Activated CD8-positive, alpha-beta memory T cell treated with anti-CD3 and anti-CD28 coated beads, Interleukin-2, amount 50 U/mL, for 24 hours (primary cell): Measurements from ENCODE around the gene C1QTNF12.
"Not testable (repeated sequence)": the region's sequence is repeated elsewhere in the genome, so short reads cannot be mapped to it uniquely, and the experiment has no call there.

ENCODE experiments used
- DNase-seq: peaks from one replicate; pipeline ENCODE4 v3.0.0-alpha.2; 2020; ENCODE audit errors: extremely low read depth

C1QTNF12 gene

GRCh38 chr1:1259540-1259939, 13.0 kb upstream of the C1QTNF12 start:
- DNase-seq, result no peak

- no peak for DNase-seq
These were observed 12.6 kb upstream of the C1QTNF12 start for GRCh38 chr1:1259119-1259488.

GRCh38 chr1:1256956-1257871, 10.7 kb upstream of the C1QTNF12 start:
- DNase-seq, result no peak

GRCh38 chr1:1255611-1256010, 9.1 kb upstream of the C1QTNF12 start:
- DNase-seq, result no peak

- no peak for DNase-seq
These were observed 8.6 kb upstream of the C1QTNF12 start for GRCh38 chr1:1255078-1255477.

- DNase-seq, result no peak
These were observed 8.1 kb upstream of the C1QTNF12 start for GRCh38 chr1:1254667-1254998.

- no peak for DNase-seq
These were observed 7.6 kb upstream of the C1QTNF12 start for GRCh38 chr1:1253972-1254666.

GRCh38 chr1:1253314-1253713, 6.8 kb upstream of the C1QTNF12 start:
- DNase-seq, result no peak

GRCh38 chr1:1250786-1251284, 4.3 kb upstream of the C1QTNF12 start:
- peak; percentile 24 for DNase-seq

GRCh38 chr1:1248009-1248913, 1.7 kb upstream of the C1QTNF12 start:
- not testable (repeated sequence) for DNase-seq

GRCh38 chr1:1247341-1247913, 905 bp upstream of the C1QTNF12 start:
- DNase-seq, result no peak

GRCh38 chr1:1245817-1246576, 525 bp downstream of the C1QTNF12 start:
- no peak for DNase-seq

- no peak for DNase-seq
These were observed 1.2 kb downstream of the C1QTNF12 start for GRCh38 chr1:1245178-1245816.

- DNase-seq, result no peak
These were observed 2.2 kb downstream of the C1QTNF12 start for GRCh38 chr1:1244192-1244811.

- DNase-seq, result no peak
These were observed 2.7 kb downstream of the C1QTNF12 start for GRCh38 chr1:1243807-1244191.

- DNase-seq, result no peak
These were observed 3.3 kb downstream of the C1QTNF12 start for GRCh38 chr1:1243266-1243660.

GRCh38 chr1:1242461-1243265, 3.9 kb downstream of the C1QTNF12 start:
- DNase-seq, result no peak

- no peak for DNase-seq
These were observed 4.8 kb downstream of the C1QTNF12 start for GRCh38 chr1:1241588-1242219.
